A549 treated with GW870086 at 1 μM for 4 hours (cell line): Measurements from ENCODE around the gene KLF4. TPM values are rescaled to one million over a fixed set of nuclear protein-coding genes. Genes with fewer than 3 reads are reported as not detected.

ENCODE experiments used
- total RNA-seq: library from RNA; stranded (reverse); fragments of 200-300 nt; extraction: Qiagen RNA extraction; gene quantifications from 5 replicates; pipeline ENCODE4 v1.2.3, GENCODE V29; 2022; ENCODE audit warnings: low read depth

KLF4 gene
- 22.5 to 26.0 TPM (median 25.3 TPM) in 5 replicates for total RNA-seq

DNA sequence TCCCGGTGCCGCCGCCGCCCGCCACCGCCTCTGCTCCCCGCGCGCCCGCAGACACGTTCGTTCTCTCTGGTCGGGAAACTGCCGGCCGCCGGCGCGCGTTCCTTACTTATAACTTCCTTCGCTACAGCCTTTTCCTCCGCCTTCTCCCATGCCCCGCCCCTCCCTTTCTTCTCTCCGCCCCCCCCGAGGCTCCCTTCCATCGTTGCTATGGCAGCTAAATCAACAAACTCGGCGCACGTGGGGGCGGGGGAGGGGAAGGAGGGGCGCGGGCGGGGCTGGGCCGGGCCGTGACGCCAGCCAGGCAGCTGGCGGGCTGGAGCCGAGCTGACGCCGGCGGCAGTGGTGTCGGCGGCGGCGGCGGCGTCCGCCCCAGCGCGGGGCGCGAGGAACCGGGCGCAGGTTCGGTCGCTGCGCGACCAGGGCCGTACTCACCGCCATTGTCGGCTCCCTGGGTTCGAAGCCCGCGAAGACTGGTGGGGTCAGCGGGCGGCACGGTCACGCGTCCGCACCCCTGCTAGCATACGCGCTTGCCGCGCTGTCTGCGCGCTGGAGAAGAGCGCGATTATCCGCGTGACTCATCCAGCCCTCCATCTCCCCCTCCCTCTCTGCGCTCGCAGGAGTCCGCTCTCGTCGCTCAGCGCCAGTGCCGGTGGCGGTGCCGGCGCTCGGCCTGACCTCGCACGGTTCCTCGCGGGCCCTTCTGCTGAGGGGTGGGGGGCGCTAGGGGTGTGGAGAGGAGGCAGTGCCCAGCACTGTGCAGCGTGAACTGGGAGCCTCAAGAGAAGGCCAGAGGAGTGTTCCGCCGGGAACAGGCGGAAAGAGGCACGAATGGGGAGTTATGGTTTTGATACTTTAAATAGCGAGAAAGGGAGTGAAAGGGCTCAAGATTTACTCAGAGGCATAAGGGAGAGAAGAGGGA is at the start of gene KLF4:
TSS of gene KLF4 (minus strand) at position 83 of the 919 bp plus-strand sequence. CDS start 597 bp downstream, outside the sequence.

Other genes with a start within 250 kb of the KLF4 start
- 87.1 to 114 TPM (median 106 TPM) in 5 replicates for gene RAD23B, start 206.5 kb downstream of the KLF4 start, total RNA-seq